Spleen (tissue), 7 donors: ENCODE results near the gene PPP1R13B.

Source experiments
- POLR2AphosphoS5 ChIP-seq, 3 donors: sonication (generic); formaldehyde crosslinking; IDR thresholded peaks; one replicate each; pipeline ENCODE4 v1.5.1; 2017; ENCODE audit warnings: antibody characterized with exemption in 3 of 3
- TF ChIP-seq, protein P1 (sequence below), 11 experiments: fragments of 200-600 bp in 7 of 11; fragments of 450-650 bp in 4 of 11; sonication (generic) in 4 of 11; IDR thresholded peaks in 8 of 11; conservative IDR thresholded peaks in 3 of 11; 1 replicate in 7 of 11; 2 replicates in 4 of 11; pipeline versions ENCODE4 v1.4.0 to v1.8.0; 2016 to 2021; ENCODE audit warnings: antibody characterized with exemption in 11 of 11, inconsistent platforms in 4 of 11, mild to moderate bottlenecking in 1 of 11
- donor health status: DM: no; HTN: no; CAD: no; lungs with moderate emphysema.
- donor health status: DM: no; HTN: no; CAD: no.
- donor health status: DM: no; HTN: no; CAD: no.

DNA sequence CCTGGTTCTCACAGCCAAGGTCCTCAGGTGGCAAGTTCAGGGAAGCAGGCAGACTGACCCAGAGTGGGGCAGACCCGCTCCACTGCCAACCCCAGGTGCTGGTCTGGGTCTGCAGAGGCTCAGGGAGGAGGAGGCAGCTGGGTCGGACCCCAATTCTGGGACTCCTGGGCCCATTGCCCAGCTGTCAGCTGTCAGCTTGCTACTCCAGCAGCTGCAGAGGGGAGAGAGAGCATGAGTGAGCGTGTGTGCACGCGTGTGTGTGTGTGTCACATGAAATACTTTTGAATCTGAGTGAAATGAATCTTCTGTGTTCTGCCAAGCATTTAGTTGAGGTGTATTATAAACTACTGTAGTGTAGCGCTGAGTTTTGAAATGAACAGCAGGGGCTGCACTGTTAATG lies 162.9 kb downstream of the PPP1R13B start:
- TF ChIP-seq, protein P1, sequence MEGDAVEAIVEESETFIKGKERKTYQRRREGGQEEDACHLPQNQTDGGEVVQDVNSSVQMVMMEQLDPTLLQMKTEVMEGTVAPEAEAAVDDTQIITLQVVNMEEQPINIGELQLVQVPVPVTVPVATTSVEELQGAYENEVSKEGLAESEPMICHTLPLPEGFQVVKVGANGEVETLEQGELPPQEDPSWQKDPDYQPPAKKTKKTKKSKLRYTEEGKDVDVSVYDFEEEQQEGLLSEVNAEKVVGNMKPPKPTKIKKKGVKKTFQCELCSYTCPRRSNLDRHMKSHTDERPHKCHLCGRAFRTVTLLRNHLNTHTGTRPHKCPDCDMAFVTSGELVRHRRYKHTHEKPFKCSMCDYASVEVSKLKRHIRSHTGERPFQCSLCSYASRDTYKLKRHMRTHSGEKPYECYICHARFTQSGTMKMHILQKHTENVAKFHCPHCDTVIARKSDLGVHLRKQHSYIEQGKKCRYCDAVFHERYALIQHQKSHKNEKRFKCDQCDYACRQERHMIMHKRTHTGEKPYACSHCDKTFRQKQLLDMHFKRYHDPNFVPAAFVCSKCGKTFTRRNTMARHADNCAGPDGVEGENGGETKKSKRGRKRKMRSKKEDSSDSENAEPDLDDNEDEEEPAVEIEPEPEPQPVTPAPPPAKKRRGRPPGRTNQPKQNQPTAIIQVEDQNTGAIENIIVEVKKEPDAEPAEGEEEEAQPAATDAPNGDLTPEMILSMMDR (IDR thresholded peaks at IDR 0.05 in 8 of 11, conservative IDR thresholded peaks at IDR 0.05 in 3 of 11), result no peak
- TF ChIP-seq POLR2AphosphoS5 (IDR thresholded peaks at IDR 0.05), result peak in 1 of 3 donors; percentile 49
